ENCODE data around the gene MYH7.

Gene MYH7

GRCh38 chr14:23404331-23404900 lies 31.0 kb downstream of the MYH7 start (continued):
- TF ChIP-seq ZNF2 (tag by site-specific recombination; IDR thresholded peaks at IDR 0.05), result no peak
- no peak for TF ChIP-seq ZNF777 (tag by site-specific recombination; IDR thresholded peaks at IDR 0.05; ENCODE audit: borderline replicate concordance)
- TF ChIP-seq ZNF184 (tag by site-specific recombination; IDR thresholded peaks at IDR 0.05), result no peak
- no peak for TF ChIP-seq ZNF776 (tag by site-specific recombination; IDR thresholded peaks at IDR 0.05; ENCODE audit: borderline replicate concordance)
- TF ChIP-seq ZNF837 (tag by site-specific recombination; IDR thresholded peaks at IDR 0.05), result no peak
- TF ChIP-seq KLF7 (tag by site-specific recombination; IDR thresholded peaks at IDR 0.05; ENCODE audit: borderline replicate concordance), result no peak

DNA sequence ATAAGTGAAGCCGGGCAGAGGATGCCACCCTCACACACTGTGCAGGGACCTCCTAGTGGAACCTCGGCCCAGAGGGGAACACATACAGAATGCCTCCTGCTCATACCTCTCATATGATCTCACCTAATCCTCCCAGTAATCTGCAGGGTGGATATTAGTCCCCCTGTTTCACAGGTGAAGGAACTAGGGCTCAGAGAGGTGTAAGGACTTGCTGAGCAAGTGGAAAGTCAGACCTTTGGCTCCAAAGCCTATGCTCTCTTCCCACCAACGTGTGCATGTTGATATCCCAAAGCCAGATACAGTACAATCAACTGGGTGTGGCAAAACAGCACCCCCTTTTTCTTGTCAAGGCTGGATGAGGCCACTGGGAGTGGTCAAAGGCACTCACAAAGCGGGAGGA lies 31.6 kb downstream of the MYH7 start:
- Histone ChIP-seq H3K9me3 (ENCODE audit: control insufficient read depth, insufficient read depth, low read depth, low read length) (no peaks in the 10 kb centered on the region), H3K36me3 (ENCODE audit: control insufficient read depth in 2 of 2, insufficient read depth in 1 of 2, low read length in 2 of 2) (no peaks in the 10 kb centered on the region), H3K27ac (ENCODE audit: extremely low read depth, low read depth, low read length) (no peak overlapping the region), H3K4me3 (ENCODE audit: low read depth, low read length) (no peak overlapping the region), H3K4me1 (ENCODE audit: control insufficient read depth, insufficient read depth, low read length) (no peaks in the 10 kb centered on the region)
- no peak for TF ChIP-seq ZNF777 (tag by site-specific recombination; IDR thresholded peaks at IDR 0.05; ENCODE audit: borderline replicate concordance)
- TF ChIP-seq, protein P1, sequence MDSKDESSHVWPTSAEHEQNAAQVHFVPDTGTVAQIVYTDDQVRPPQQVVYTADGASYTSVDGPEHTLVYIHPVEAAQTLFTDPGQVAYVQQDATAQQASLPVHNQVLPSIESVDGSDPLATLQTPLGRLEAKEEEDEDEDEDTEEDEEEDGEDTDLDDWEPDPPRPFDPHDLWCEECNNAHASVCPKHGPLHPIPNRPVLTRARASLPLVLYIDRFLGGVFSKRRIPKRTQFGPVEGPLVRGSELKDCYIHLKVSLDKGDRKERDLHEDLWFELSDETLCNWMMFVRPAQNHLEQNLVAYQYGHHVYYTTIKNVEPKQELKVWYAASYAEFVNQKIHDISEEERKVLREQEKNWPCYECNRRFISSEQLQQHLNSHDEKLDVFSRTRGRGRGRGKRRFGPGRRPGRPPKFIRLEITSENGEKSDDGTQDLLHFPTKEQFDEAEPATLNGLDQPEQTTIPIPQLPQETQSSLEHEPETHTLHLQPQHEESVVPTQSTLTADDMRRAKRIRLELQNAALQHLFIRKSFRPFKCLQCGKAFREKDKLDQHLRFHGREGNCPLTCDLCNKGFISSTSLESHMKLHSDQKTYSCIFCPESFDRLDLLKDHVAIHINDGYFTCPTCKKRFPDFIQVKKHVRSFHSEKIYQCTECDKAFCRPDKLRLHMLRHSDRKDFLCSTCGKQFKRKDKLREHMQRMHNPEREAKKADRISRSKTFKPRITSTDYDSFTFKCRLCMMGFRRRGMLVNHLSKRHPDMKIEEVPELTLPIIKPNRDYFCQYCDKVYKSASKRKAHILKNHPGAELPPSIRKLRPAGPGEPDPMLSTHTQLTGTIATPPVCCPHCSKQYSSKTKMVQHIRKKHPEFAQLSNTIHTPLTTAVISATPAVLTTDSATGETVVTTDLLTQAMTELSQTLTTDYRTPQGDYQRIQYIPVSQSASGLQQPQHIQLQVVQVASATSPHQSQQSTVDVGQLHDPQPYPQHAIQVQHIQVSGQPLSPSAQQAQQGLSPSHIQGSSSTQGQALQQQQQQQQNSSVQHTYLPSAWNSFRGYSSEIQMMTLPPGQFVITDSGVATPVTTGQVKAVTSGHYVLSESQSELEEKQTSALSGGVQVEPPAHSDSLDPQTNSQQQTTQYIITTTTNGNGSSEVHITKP (tag by site-specific recombination; IDR thresholded peaks at IDR 0.05), result peak; percentile 48
- ChIA-PET CTCF (no interaction called here), POLR2A (no interaction called here)

- H3K4me3 ChIP-seq (ENCODE audit: low read depth, low read length), result no peak overlapping the region
- POLR2A ChIA-PET, result no interaction called here
- no peaks in the 10 kb centered on the region for H3K9me3 ChIP-seq (ENCODE audit: control insufficient read depth, insufficient read depth, low read depth, low read length)
- H3K4me1 ChIP-seq (ENCODE audit: control insufficient read depth, insufficient read depth, low read length), result no peaks in the 10 kb centered on the region
- CTCF ChIA-PET, result no interaction called here
- TF ChIP-seq ZIC2 (tag by site-specific recombination; IDR thresholded peaks at IDR 0.05) (peak; percentile 48; the same call in 1 of the 2 replicates), PRDM4 (tag by site-specific recombination; IDR thresholded peaks at IDR 0.05) (no peak), ZNF776 (tag by site-specific recombination; IDR thresholded peaks at IDR 0.05; ENCODE audit: borderline replicate concordance) (no peak), SCRT1 (tag by site-specific recombination; IDR thresholded peaks at IDR 0.05; ENCODE audit: borderline replicate concordance) (no peak), ZNF426 (tag by site-specific recombination; IDR thresholded peaks at IDR 0.05) (no peak), ZNF514 (tag by site-specific recombination; IDR thresholded peaks at IDR 0.05) (no peak), HOXA7 (CRISPR knock-in tag; IDR thresholded peaks at IDR 0.05; ENCODE audit: borderline replicate concordance) (no peak)
- H3K36me3 ChIP-seq (ENCODE audit: control insufficient read depth in 2 of 2, insufficient read depth in 1 of 2, low read length in 2 of 2), result no peaks in the 10 kb centered on the region
- H3K27ac ChIP-seq (ENCODE audit: extremely low read depth, low read depth, low read length), result no peak overlapping the region
Measured at GRCh38 chr14:23403139-23403438, 32.4 kb downstream of the MYH7 start.

Measured in HEK293 (cell line).